NT2/D1 (cell line): Measurements from ENCODE around the gene UBASH3B.
A peak's percentile ranks its signal among the peaks of the same experiment; 100 is the strongest.
"Not testable (repeated sequence)": the region's sequence is repeated elsewhere in the genome, so short reads cannot be mapped to it uniquely, and the experiment has no call there.

Experiments
- DNase-seq: peaks from one replicate; pipeline ENCODE4 v3.0.0-alpha.2; 2011; ENCODE audit warnings: low read depth, low spot score
- H3K27me3 ChIP-seq: 2 replicates; pipeline ENCODE4 v1.6.0; 2011; ENCODE audit warnings: mild to moderate bottlenecking; ENCODE audit not compliant: insufficient read length, insufficient read depth
- H3K36me3 ChIP-seq: 2 replicates; pipeline ENCODE4 v1.6.1; 2011; ENCODE audit warnings: mild to moderate bottlenecking, low read length, mixed read lengths; ENCODE audit not compliant: insufficient read depth, insufficient read length
- H3K4me1 ChIP-seq: 2 replicates; pipeline ENCODE4 v1.5.1; 2011; ENCODE audit not compliant: insufficient read depth, insufficient read length
- H3K4me3 ChIP-seq: 2 replicates; pipeline ENCODE4 v1.5.1; 2011; ENCODE audit warnings: low read depth; ENCODE audit not compliant: insufficient read length
- H3K9ac ChIP-seq: 2 replicates; pipeline ENCODE4 v1.6.0; 2011; ENCODE audit warnings: low read depth; ENCODE audit not compliant: insufficient read length
- H3K9me3 ChIP-seq: 2 replicates; pipeline ENCODE4 v1.5.1; 2011; ENCODE audit warnings: mild to moderate bottlenecking, low read length; ENCODE audit not compliant: insufficient read depth
- SUZ12 ChIP-seq: IDR thresholded peaks from 2 replicates; pipeline ENCODE4 v1.6.1; 2011; ENCODE audit not compliant: insufficient read length, insufficient read depth; ENCODE audit errors: extremely low read depth
- YY1 ChIP-seq: IDR thresholded peaks from 2 replicates; pipeline ENCODE4 v1.6.1; 2011; ENCODE audit not compliant: insufficient read length, insufficient read depth
- ZNF274 ChIP-seq: IDR thresholded peaks from 2 replicates; pipeline ENCODE4 v1.6.1; 2011; ENCODE audit warnings: mild to moderate bottlenecking, low read depth, low read length

The UBASH3B gene

DNA sequence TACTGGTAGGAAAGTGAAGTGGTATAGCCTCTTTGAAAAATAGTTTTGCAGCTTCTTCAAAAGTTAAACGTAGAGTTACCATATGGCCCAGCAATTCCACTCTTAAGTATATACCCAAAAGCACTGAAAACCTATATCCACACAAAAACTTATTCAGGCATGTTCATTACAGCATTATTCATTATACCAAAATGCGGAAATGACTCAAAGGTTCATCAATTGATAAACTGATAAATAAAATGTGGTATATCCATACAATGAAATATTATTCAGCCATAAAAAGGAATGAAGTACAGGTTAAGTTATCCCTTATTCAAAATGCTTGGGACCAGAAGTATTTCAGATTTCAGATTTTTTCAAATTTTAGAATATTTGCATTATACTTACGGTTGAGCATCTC, 35.8 kb upstream of the UBASH3B start:
- no peaks in the 10 kb centered on the region for H3K4me1 ChIP-seq
- H3K9me3 ChIP-seq = peaks cover 3% of the 10 kb centered on the region; the same call in 1 of the 2 replicates
- TF ChIP-seq SUZ12 (no peak), ZNF274 (no peak), YY1 (no peak)
- no peak overlapping the region for H3K4me3 ChIP-seq
- H3K27me3 ChIP-seq = no peaks in the 10 kb centered on the region
- H3K36me3 ChIP-seq = no peaks in the 10 kb centered on the region
- DNase-seq = no peak
- no peak overlapping the region for H3K9ac ChIP-seq

DNA sequence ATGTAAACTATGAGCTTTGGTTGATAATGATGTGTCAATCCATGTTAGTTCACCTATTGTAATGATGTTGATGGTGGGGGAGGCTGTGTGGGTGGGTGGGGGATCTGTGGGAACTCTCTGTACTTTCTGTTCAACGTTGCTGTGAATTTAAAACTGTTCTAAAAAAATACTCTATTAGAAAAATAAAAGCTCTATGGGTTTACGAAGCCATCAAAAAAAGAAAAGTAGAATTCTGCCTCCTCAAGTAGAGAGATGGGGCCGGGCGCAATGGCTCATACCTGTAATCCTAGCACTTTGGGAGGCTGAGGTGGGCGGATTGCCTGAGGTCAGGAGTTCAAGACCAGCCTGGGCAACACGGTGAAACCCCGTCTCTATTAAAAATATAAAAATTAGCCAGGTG, 30.0 kb upstream of the UBASH3B start:
- H3K4me3 ChIP-seq, H3K36me3 ChIP-seq, H3K9me3 ChIP-seq, H3K27me3 ChIP-seq, H3K9ac ChIP-seq, H3K4me1 ChIP-seq, DNase-seq: not testable (repeated sequence)

DNA sequence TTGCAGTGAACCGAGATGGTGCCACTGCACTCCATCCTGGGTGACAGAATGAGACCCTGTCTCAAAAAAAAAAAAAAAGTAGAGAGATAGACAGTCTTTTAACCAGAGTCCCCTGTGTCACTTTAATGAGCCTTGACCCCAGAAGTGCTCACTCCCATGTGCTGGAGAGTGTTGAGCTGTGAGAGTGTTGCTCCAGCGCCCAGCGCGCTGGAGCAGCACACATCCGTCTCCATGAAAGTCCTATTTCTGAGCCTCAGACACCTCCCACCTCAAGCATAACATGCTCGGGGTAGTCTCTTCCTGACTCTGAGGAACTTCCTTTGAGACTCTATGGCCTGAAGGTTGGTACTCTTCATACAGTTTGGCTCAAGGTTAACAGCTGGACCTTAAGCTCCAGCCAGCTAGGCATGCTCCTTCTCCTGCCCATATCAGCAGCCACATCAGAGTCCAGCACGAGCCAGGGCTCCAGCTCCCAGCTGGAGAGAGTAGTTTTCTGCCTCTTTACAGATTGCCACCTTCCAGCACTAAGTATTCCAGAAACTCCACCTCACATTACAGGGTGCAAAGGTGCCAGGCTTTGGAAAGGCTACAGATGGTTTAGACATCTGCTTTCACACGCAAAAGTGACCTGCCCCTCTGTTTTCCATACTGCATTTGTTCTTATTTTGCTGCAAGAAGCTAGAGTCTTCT, 29.4 kb upstream of the UBASH3B start:
- TF ChIP-seq ZNF274 = no peak
- TF ChIP-seq YY1 = no peak
- TF ChIP-seq SUZ12 = no peak
- Histone ChIP-seq H3K4me3 (no peak overlapping the region), H3K27me3 (no peaks in the 10 kb centered on the region), H3K9me3 (no peaks in the 10 kb centered on the region), H3K9ac (no peak overlapping the region), H3K36me3 (no peaks in the 10 kb centered on the region), H3K4me1 (no peaks in the 10 kb centered on the region)
- no peak for DNase-seq

DNA sequence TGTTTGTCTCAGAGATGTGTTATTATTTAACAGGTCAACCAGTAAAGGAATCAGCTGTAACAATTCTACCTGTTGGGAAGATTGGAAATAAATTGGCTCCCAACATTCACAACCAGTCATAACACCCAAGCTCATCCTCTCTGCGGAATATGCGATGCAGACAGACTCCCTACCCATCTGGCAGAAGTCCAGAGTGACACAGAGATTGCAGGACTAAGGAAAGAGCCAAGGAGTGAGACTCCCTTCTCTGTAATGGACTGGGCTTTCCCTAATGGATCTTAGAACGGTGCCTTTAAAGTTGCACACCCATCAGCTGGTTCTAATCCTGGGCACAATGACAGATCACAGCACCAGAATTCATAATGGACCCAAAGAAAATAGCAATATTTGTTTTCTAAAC, 27.8 kb upstream of the UBASH3B start:
- no peaks in the 10 kb centered on the region for H3K36me3 ChIP-seq
- H3K27me3 ChIP-seq = no peaks in the 10 kb centered on the region
- DNase-seq = no peak
- H3K9ac ChIP-seq = no peak overlapping the region
- TF ChIP-seq SUZ12 (no peak), YY1 (no peak), ZNF274 (no peak)
- H3K4me3 ChIP-seq = no peak overlapping the region
- H3K9me3 ChIP-seq = no peaks in the 10 kb centered on the region
- no peaks in the 10 kb centered on the region for H3K4me1 ChIP-seq

DNA sequence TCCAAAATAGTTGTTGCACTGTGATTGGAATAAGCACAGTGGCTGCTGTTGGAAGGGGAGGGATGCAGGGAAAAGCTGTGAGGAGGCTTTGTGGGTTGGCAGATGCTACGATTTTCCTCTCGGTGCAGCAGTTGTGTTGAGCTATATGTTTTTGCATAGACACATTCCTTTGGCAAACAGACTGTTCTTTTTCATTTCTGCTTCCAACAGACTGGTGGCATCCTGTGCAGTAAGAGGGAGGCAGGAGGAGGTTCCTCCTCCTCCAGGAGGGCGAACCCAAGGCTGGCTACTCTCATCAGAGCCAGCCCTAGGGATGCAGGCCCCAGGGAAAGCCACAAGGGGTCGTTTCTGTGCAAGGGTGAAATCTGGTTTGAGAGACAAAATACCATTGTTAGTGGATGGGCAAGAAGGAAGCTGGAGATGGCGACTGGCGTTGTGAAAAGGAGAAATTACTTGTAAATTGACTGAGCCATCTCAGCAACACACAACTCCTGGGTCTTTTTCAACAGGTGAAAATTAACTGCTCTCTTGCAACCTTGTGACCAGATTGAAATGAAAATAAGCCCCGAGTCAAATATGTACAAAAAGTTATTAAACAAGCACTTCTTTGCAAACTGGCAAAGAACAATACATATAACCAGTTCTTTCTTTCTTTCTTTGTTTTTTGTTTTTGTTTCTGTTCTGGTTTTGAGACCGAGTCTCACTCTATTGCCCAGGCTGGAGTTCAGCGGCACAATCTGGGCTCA, 26.5 kb upstream of the UBASH3B start:
- H3K4me3 ChIP-seq = no peak overlapping the region
- TF ChIP-seq YY1 = no peak
- TF ChIP-seq SUZ12 = no peak
- no peak for TF ChIP-seq ZNF274
- H3K36me3 ChIP-seq = no peaks in the 10 kb centered on the region
- H3K4me1 ChIP-seq = no peaks in the 10 kb centered on the region
- H3K9me3 ChIP-seq = no peaks in the 10 kb centered on the region
- no peak overlapping the region for H3K9ac ChIP-seq
- H3K27me3 ChIP-seq = no peaks in the 10 kb centered on the region
- DNase-seq = peak; percentile 63

DNA sequence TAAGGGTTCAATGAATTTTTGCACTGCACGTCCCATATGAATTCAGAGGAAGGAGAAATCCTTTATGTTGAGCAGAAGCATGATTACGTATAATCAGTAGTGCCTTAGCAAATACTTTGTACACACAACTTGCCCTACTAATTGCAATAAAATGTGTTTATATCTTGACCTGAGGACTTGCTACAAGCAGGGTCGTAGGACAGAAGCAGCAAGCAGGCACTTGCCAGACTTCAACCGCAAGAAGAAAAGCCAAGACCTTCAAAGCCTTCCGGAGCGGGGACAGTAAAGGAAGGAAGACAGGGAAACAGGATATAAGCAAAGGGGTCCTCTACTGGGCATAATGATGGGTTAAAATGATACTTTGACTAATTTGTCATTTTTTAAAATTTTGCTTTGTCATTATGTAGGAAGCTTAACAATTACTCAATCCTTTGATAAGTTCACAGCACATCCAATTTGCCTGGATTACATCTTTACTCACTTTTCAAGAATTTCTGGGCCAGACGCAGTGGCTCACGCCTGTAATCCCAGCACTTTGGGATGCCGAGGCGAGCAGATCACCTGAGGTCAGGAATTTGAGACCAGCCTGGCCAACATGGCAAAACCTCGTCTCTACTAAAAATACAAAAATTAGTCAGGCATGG, 23.2 kb upstream of the UBASH3B start:
- no peaks in the 10 kb centered on the region for H3K27me3 ChIP-seq
- DNase-seq = no peak
- H3K4me3 ChIP-seq = no peak overlapping the region
- no peak overlapping the region for H3K9ac ChIP-seq
- H3K9me3 ChIP-seq = no peaks in the 10 kb centered on the region
- TF ChIP-seq YY1 (no peak), SUZ12 (no peak), ZNF274 (no peak)
- no peaks in the 10 kb centered on the region for H3K4me1 ChIP-seq
- no peaks in the 10 kb centered on the region for H3K36me3 ChIP-seq

DNA sequence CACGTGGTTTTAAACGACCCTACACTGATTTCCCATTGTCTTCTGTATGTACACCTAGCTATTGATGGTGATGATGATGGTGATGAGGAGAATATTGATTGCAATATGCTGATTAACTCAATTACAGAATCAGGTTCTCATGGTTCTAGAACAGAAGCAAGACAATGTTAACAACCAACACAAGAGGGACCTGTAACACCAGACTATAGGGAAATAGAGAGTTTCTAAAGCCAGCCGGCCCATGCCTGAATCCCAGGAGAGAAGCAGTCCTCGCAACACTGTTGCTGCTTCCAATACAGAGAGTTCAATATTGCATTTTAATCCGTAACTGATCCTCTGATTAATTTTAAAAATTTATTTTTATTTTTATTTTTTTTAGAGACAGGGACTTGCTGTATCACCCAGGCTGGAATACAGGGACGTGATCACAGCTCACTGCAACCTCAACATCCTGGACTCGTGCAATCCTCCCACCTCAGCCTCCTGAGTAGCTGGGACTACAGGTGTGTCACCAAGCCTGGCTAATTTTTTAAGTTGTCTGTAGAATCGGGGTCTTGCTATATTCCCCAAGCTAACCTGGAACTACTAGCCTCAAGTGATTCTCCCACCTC, 22.2 kb upstream of the UBASH3B start:
- DNase-seq = peak; percentile 28
- H3K9ac ChIP-seq = no peak overlapping the region
- H3K27me3 ChIP-seq = no peaks in the 10 kb centered on the region
- no peaks in the 10 kb centered on the region for H3K9me3 ChIP-seq
- H3K4me3 ChIP-seq = no peak overlapping the region
- TF ChIP-seq YY1 (no peak), SUZ12 (no peak), ZNF274 (no peak)
- no peaks in the 10 kb centered on the region for H3K36me3 ChIP-seq
- H3K4me1 ChIP-seq = no peaks in the 10 kb centered on the region
